Stimulated activated CD4-positive, alpha-beta T cell treated with anti-CD3 and anti-CD28 coated beads, Interleukin-15, amount 100 ng/mL, for 1 hour (primary cell): Measurements from ENCODE around the gene EP300.

Experiments used
- DNase-seq, 2 donors: peaks; one replicate each; pipeline ENCODE4 v3.0.0-alpha.2; 2020; ENCODE audit warnings: low read depth in 1 of 2, low spot score in 1 of 2

The EP300 gene

DNA sequence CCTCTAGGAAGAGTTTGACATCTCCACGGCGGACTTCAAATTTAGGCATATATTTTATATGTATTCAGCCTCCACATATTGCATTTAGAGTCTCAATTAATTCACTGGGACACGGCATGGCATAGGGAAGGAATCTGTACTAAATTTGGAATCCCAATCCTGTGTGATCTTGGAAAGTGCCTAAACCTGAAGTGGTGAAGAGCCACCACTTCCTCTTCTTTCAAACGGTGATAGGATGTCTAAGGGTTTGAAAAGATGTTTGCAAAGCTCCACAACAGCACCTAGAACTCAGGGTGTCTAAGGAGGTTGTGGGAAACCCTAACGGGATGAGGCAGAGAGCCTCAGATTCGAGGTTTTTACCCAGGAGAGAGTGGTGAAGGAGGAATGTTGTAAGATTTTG, 111.7 kb downstream of the EP300 start:
- no peak for DNase-seq

DNA sequence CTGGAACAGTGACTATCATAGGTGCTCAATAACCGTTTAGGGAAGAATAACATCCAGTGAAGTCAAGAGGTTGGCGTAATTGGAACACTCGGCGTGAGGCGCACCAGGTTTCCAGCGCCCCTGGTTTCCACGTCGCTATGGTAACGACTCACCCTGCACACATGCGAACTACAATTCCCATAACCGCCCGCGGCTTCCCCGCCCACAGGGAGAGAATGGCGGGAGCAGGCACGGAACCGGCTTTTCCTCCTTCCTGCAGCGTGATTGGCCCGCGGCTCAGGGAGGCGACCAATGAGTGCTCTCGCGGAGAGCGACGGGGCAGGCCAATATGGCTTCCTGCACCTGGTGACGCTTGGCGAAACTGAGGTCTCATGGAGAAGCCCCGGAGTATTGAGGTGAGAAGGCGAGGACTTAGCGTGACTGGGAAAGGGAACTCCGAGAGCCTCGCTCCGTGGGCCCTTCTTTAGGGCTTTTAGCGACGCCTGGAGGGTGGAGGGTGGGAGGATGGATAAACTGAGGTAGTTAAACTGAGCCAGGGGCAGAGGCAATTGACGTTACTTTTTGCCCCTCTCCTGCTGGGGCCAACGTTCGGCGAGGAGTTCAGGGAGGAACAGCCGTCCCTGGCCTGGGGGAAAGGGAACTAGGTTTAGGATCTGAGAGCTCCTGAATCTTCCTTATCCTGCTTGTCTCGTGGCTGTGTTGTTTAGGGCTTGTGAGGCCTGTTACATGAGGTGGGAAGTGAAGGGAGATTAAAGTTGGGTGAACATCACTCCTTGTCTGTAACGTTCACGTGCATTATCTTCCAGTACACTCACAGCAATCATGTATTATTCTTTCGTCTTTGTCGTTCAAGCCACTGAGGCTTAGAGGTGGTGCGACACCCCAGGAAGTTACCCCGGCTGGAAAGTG, 112.9 kb downstream of the EP300 start, which contains the start of gene L3MBTL2:
Gene L3MBTL2, plus strand, starts transcription at position 321 of the 909 bp plus-strand sequence. Its CDS starts 51 bp downstream, at position 372.
- DNase-seq: peak; percentile 95 to 97

GRCh38 chr22:41206719-41207118, 114.3 kb downstream of the EP300 start:
- no peak for DNase-seq

DNA sequence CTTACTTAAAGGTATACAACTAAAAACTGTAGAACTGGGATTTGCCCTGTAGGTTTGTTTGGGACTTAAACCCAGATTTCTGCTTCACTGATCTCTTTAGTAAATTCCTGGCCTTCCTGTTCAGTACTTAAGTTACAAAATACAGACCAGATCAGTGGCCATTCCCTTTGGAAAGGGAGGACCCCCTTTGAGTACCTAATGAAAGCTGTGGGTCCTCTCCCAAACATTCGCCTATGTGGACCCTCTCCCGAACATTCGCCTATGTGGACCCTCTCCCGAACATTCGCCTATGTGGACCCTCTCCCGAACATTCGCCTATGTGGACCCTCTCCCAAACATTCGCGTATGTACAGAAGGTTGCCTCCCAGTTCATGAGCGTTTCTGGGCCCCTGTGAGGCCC, 123.0 kb downstream of the EP300 start:
- no peak for DNase-seq

GRCh38 chr22:41215926-41216325, 123.5 kb downstream of the EP300 start:
- DNase-seq: no peak

DNA sequence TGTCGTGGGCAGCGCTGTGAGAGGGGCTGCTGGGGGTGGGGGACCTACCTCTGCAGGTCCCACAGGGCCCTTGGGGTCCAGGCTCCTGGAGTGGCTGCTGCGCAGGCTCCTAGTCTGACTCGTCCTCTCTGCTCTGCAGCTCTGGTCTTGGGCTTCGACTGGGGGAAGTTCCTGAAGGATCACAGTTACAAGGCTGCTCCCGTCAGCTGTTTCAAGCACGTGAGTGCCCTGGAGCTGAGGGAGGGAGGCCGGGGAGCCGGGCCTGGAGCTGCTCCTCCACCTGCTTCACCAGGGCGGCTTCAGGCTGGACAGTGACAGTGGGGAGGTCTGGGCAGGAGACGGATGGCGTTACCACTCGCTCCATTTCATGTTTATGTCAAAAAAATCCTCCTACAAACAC, 124.6 kb downstream of the EP300 start:
- DNase-seq: no peak

DNA sequence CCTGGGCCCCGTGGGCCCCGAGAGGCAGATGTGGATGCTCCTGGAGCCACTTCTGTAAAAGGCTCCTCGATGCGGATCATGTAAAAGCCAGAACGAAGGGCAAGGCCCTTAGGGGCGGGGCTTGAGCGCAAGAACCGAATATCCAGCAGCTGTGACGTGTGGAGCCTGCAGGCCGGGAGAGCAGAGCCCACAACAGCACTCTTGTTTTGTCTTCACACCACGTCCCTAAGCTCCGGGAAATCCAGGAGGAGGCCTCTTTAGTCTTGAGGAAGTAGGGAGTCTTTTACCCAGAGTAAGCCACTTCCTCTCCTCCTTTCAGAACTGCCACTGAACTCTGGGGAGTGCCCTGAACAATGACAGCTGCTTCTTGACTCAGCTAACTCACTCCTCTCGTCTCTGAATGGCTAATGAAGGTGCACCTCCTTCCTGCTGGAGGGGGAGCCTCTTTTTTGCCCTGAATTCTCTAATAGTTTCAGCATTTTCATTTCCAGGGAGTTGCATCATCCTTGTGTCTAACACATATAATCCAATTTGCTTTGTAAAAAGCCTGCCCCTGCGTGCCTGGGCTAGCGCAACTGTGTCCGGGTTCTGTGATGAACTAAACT, 125.3 kb downstream of the EP300 start:
- no peak for DNase-seq

DNA sequence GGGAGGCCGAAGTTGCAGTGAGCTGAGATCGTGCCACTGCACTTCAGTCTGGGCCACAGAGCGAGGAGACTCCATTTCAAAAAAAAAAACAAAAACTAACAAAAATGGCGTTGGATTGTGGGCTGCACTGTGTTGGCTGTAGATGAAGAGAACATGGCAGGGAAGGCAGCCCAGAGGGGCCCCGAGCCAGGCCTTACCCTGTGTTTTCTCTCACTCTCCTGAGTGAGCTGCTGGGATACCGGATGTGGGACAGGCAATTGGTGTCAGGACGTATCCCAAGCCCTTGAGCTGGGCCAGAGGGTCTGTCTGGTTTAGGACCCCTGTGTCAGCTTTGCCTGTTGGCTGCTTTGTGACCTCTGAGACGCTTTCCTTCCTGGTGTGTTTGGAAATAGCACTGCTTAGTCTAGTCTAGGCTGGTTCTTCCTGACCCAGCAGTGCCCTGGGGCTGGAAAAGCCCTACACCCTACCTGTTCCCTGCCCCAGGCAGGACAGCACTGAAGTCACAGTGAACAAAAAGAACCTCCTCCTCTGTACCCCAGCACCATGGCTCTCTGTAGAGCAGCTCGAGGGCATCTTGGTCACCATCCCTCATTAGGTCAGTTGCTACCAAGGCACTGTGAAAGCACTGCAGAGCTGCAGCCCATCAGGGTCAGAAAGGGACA, 130.6 kb downstream of the EP300 start:
- no peak for DNase-seq

DNA sequence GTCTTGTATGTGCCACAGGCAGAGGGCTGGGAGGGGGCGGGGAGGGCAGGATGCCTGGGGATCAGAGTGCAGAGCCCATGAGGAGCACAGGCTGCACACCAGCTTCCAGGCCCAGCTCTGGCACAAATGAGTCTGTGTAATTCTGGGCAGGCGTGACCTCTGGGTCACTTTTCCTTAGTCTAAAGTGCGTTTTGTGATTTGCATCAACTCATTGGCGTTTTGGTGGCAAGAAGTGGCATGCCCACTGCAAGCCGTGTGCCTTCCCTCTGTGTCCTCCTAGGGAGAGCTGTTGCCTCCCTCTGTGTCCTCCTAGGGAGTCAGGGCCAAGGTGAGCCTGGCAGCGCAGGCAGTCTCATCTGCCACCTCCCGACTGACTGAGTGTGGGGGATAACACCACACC, 131.1 kb downstream of the EP300 start:
- DNase-seq: no peak

GRCh38 chr22:41226723-41227655, 134.6 kb downstream of the EP300 start:
- DNase-seq: no peak

DNA sequence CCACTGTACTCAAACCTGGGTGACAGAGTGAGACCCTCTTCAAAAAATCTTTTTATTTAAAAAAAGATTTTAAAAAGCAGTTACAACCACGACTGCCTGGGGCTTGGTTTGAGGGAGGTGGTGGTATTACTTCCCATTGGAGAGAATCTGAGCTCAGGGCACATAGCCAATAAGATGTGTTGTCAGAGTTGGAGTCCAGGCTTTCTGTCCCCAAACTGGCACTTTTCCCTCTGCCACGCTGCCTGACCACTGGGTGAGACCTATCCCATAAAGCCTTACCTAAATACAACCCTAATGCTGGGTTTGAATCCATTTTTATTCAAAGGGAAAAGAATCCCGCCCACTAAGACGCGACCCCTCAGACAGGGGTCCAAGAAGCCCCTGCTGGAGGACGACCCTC, 136.8 kb downstream of the EP300 start:
- DNase-seq: no peak
